H1 (cell line): ENCODE data around the gene MAML1. TPM values are rescaled to one million over a fixed set of nuclear protein-coding genes. Genes with fewer than 3 reads are reported as not detected.

Source experiments
- CHD1 ChIP-seq: IDR thresholded peaks from 2 replicates; pipeline ENCODE4 v1.6.1; 2012; ENCODE audit warnings: low read depth, low read length, improper control_type of control experiment
- CHD2 ChIP-seq: IDR thresholded peaks from 2 replicates; pipeline ENCODE4 v1.6.1; 2012; ENCODE audit warnings: low read length, improper control_type of control experiment
- PHF8 ChIP-seq: fragments of 200-600 bp; sonication (generic); conservative IDR thresholded peaks from 2 replicates; pipeline ENCODE4 v1.7.1; 2012; ENCODE audit warnings: low read depth, mild to moderate bottlenecking, inconsistent platforms, low read length, moderate library complexity
- SUZ12 ChIP-seq: fragments of 200-600 bp; sonication (generic); IDR thresholded peaks from 2 replicates; pipeline ENCODE4 v1.6.1; 2012; ENCODE audit warnings: mild to moderate bottlenecking, inconsistent platforms, low read length, moderate library complexity, mixed read lengths
- polyA plus RNA-seq, 7 experiments: library from polyadenylated mRNA; depleted of rRNA in 3 of 7; stranded (reverse) in 5 of 7; unstranded in 2 of 7; fragments of >200 nt in 5 of 7; fragments of 200-250 nt in 2 of 7; gene quantifications; 1 replicate in 5 of 7; 2 replicates in 1 of 7; 4 replicates in 1 of 7; pipeline versions ENCODE4 v1.2.1 to v1.2.3, GENCODE V29; 2011 to 2013; ENCODE audit warnings: missing spikeins in 2 of 7, mixed read lengths in 2 of 7
- total RNA-seq: library from RNA; stranded (reverse); fragmentation: NEBNext Ultra II Directional; extraction: Animal tissue kit (Norgen Biotek cat#: 25700); gene quantifications from 2 replicates; pipeline ENCODE4 v1.2.1, GENCODE V29; 2021
- TF ChIP-seq, protein P1 (sequence below): fragments of 300-600 bp; sonication (generic); IDR thresholded peaks from 2 replicates; pipeline ENCODE4 v1.7.1; 2012; ENCODE audit warnings: low read length, moderate library complexity, mild to moderate bottlenecking, inconsistent platforms; ENCODE audit not compliant: insufficient replicate concordance

Gene MAML1
- total and polyA plus RNA-seq, 2 of the 8 experiments (the other 6 are each of a cell fraction or from before 2014, with no cell fraction given) = 17.1 to 41.9 TPM

- TF ChIP-seq, protein P1, sequence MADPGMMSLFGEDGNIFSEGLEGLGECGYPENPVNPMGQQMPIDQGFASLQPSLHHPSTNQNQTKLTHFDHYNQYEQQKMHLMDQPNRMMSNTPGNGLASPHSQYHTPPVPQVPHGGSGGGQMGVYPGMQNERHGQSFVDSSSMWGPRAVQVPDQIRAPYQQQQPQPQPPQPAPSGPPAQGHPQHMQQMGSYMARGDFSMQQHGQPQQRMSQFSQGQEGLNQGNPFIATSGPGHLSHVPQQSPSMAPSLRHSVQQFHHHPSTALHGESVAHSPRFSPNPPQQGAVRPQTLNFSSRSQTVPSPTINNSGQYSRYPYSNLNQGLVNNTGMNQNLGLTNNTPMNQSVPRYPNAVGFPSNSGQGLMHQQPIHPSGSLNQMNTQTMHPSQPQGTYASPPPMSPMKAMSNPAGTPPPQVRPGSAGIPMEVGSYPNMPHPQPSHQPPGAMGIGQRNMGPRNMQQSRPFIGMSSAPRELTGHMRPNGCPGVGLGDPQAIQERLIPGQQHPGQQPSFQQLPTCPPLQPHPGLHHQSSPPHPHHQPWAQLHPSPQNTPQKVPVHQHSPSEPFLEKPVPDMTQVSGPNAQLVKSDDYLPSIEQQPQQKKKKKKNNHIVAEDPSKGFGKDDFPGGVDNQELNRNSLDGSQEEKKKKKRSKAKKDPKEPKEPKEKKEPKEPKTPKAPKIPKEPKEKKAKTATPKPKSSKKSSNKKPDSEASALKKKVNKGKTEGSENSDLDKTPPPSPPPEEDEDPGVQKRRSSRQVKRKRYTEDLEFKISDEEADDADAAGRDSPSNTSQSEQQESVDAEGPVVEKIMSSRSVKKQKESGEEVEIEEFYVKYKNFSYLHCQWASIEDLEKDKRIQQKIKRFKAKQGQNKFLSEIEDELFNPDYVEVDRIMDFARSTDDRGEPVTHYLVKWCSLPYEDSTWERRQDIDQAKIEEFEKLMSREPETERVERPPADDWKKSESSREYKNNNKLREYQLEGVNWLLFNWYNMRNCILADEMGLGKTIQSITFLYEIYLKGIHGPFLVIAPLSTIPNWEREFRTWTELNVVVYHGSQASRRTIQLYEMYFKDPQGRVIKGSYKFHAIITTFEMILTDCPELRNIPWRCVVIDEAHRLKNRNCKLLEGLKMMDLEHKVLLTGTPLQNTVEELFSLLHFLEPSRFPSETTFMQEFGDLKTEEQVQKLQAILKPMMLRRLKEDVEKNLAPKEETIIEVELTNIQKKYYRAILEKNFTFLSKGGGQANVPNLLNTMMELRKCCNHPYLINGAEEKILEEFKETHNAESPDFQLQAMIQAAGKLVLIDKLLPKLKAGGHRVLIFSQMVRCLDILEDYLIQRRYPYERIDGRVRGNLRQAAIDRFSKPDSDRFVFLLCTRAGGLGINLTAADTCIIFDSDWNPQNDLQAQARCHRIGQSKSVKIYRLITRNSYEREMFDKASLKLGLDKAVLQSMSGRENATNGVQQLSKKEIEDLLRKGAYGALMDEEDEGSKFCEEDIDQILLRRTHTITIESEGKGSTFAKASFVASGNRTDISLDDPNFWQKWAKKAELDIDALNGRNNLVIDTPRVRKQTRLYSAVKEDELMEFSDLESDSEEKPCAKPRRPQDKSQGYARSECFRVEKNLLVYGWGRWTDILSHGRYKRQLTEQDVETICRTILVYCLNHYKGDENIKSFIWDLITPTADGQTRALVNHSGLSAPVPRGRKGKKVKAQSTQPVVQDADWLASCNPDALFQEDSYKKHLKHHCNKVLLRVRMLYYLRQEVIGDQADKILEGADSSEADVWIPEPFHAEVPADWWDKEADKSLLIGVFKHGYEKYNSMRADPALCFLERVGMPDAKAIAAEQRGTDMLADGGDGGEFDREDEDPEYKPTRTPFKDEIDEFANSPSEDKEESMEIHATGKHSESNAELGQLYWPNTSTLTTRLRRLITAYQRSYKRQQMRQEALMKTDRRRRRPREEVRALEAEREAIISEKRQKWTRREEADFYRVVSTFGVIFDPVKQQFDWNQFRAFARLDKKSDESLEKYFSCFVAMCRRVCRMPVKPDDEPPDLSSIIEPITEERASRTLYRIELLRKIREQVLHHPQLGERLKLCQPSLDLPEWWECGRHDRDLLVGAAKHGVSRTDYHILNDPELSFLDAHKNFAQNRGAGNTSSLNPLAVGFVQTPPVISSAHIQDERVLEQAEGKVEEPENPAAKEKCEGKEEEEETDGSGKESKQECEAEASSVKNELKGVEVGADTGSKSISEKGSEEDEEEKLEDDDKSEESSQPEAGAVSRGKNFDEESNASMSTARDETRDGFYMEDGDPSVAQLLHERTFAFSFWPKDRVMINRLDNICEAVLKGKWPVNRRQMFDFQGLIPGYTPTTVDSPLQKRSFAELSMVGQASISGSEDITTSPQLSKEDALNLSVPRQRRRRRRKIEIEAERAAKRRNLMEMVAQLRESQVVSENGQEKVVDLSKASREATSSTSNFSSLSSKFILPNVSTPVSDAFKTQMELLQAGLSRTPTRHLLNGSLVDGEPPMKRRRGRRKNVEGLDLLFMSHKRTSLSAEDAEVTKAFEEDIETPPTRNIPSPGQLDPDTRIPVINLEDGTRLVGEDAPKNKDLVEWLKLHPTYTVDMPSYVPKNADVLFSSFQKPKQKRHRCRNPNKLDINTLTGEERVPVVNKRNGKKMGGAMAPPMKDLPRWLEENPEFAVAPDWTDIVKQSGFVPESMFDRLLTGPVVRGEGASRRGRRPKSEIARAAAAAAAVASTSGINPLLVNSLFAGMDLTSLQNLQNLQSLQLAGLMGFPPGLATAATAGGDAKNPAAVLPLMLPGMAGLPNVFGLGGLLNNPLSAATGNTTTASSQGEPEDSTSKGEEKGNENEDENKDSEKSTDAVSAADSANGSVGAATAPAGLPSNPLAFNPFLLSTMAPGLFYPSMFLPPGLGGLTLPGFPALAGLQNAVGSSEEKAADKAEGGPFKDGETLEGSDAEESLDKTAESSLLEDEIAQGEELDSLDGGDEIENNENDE = no peak
- no peak for TF ChIP-seq PHF8
- no peak for TF ChIP-seq SUZ12
- no peak for TF ChIP-seq CHD2
- no peak for TF ChIP-seq CHD1
Observed at GRCh38 chr5:179774442-179774841, 41.8 kb downstream of the MAML1 start (continued).
